AG20443 (cell line): ENCODE data around the gene BTG3.

Source experiments
- DNase-seq: peaks from one replicate; pipeline ENCODE4 v3.0.0; 2012; ENCODE audit warnings: low spot score, mixed read lengths

The BTG3 gene, protein sequence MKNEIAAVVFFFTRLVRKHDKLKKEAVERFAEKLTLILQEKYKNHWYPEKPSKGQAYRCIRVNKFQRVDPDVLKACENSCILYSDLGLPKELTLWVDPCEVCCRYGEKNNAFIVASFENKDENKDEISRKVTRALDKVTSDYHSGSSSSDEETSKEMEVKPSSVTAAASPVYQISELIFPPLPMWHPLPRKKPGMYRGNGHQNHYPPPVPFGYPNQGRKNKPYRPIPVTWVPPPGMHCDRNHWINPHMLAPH

DNA sequence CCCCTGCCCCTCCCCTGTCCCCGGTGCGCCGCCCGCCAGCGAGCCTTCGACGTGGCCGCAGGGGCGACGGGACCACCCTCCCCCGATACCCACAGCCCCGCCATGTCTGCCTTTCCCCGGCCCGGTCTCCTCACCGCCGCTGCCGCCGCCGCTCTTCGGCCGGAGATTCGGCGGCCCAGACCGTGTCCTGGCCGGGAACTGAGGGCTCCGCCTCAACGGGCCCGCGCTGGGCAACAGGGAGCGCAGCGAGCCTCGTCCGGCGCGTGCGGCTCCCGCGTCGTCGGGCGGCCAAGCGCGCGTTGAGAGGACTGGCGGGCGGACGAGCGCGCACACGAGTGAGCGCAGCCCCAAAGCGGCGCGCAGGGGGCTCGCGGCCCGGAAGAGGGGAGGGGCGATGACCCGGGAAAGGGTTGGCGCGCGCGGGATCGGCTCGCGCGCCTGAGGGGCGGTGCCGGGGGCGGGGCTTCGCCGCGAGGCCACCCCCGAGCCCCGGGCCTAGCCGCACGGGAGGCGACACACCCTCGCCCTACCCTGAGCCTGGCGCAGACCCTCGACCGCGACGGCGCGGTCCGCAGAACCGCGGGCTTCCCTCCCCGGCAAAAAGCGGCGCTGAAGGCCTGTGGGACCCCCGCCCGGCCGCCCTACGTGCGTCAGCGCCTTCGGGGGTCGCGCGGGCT is at the start of gene BTG3:
Gene BTG3 (minus strand): TSS at position 337 of the 677 bp plus-strand sequence. CDS start 3,757 bp downstream, outside the sequence.
- DNase-seq: peak; percentile 97

DNA sequence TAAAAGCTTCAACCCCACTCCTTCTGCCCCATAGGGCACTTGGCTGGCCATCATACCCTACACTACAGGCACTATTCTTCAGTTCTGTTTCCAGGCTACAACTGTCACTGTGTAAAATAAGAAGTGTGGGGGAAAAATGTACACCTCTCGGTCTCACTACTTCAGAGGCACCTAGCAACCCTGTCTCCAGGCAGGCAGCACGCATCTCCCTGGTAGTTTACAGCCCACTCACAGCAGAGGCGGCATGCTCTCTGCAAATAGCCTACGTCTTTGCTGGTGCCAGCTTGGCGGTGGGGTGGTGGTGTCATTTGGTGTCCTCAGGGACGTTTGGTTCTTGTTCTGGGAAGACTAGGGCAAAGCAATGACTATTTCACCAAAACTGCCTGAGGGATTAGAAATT is 48.2 kb upstream of the BTG3 start:
- no peak for DNase-seq

DNA sequence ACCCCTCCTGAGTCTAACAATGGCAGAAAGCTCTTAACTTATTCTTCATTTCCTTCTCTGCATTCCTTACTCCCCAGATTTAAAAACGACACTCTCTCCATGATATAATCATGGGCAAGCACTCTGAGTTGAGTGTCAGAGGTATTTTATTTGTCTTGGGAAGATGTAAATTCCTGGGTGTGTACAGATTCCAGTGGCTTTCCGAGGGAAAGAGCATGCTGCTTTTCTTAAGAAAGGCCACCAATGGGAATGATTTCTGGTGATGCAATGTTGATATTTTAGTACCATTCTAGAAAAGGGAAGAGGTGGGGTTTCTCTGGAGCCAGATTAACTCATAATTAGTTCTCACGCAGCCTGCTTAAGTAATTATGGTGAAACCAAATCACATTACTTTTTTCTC is 47.8 kb upstream of the BTG3 start:
- no peak for DNase-seq

DNA sequence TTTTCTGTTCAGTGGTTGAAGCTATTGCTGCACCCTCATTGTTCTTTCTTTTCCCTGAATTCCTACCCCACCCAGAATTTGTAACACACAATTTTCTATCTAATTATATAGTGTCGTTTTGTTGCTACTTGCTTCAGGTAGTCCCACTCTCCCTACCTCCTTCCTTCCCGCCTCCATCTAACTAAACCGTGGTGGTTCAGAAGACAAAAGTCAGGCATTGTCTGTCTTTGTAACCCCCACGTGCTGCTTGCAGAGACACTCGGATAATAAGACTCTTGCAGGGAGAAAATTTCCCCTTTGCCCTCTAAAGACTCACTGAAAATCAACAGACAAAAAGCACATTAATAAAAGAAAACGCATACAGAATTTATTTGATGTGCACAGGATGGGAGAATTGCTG is 46.2 kb upstream of the BTG3 start:
- DNase-seq: no peak

DNA sequence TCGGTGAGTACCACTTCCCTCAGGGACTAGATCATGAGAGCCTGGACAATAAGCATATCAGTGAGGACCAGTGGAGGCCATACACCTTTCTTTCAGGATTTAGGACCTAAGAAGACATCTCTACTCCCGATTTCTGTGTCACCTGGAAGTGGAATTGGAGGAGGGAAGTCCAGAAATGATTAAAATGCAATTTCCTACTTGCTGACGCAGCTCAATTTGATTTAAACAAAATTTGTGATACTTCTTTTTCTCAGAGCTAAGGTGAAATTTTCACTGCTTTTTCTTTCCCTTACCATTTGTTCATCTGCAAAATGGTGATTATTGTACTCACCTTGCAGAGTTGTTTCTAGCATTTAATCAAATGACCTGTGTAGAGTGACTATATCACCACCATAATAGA is 38.8 kb upstream of the BTG3 start:
- DNase-seq: no peak

DNA sequence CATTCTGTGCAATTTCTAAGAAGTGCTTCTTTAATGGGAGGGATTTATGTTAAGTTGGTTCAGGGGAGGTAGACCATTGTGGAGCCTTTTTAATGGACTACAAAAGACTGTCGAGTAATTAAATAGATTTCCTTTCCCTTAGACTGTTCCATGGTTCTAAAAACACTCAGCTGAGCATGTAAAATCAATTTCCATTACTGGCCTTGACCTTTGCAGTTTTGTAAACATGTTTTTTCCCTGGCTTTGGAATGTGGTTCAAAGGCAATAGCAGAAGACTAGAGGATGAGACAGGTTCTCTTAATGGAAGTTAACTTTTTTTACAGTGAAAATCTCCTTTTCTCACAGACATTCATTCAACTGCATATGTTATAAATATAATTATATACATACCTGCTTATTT is 37.6 kb upstream of the BTG3 start:
- DNase-seq: no peak

DNA sequence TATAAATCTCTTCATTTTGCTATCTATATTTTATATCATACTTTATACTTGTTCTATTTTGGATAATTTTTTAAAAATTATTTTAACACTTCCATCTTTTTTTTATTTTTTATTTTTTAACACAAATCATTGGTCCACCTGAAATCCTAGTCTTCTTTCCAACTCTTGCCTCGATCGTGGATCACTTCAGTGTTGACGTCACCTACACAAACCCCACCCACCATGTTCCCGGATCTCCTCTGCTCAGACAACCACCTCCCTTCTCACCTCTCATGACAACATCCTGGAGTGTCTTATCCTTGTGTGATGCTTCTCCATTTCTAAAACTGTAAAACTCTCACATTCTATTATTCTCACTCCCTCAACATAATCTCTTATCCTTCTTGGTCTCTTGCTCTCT is 34.1 kb upstream of the BTG3 start:
- DNase-seq: no peak

DNA sequence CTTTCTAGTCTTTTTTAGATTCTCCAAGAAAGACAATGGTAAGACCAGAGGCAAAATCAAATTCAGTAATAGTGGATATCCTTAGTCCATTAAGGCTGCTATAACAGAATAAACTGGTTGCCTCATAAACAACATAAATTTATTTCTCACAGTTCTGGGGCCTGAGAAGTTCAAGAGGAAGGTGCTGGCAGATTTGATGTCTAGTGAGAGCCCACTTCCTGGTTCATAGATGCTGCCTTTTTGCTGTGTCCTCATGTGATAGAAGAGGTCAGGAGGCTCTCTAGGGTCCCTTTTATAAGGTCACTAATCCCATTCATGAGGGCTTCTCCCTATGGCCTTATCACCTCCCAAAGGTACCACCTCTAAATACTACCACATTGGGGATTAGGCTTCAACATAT is 31.5 kb upstream of the BTG3 start:
- DNase-seq: no peak

DNA sequence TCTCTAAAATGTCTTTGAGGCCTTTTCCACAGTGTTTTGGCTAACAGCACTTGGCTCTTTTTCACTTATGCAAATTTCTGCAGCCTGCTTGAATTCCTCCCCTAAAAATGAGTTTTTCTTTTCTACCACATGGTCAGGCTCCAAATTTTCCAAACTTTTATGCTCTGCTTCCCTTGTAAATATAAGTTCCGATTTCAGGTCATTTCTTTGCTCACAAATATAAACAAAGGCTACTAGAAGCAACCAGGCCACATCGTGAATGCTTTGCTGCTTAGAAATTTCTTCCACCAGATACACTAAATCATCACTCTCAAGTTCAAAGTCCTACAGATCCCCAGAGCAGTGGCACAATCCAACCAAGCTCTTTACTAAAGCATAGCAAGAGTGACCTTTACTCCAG is 28.1 kb upstream of the BTG3 start:
- DNase-seq: no peak

DNA sequence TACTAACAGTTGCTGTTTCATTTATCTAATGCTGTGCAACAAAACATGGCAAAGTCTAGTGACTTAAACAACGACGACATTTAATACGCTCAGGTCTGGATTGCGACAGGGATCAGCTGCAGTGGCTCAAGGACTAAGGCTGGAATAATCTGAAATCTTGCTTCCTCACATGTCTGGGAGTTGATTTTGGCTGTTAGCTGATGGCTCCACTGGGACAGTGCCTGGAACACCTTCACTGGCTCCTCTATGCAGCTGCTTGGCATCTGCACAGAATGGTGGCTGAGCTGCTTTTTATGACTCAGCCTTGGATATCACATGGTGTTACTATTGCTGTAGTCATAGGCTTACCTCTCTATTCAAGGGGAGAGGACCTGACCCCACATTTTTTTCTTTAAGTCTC is 24.0 kb upstream of the BTG3 start:
- DNase-seq: no peak

DNA sequence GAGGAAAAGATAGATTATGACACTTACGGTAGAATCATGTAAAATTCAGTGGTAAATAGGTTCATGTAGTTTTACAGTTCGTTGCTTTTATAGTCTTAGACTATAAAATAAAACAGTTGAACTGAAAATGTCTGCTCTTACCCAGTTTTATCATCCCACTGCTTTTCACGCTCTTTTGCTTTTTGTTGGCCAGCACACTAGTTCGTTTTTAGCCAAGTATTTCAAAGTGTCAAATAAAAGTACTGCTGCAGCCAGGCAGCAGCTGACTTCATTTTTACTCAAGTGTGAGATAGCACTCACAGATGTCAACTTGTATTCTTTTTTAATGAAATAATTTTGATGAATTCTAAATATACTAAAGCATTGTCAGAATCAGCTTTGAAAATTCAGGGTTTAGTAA is 18.5 kb upstream of the BTG3 start:
- DNase-seq: no peak

DNA sequence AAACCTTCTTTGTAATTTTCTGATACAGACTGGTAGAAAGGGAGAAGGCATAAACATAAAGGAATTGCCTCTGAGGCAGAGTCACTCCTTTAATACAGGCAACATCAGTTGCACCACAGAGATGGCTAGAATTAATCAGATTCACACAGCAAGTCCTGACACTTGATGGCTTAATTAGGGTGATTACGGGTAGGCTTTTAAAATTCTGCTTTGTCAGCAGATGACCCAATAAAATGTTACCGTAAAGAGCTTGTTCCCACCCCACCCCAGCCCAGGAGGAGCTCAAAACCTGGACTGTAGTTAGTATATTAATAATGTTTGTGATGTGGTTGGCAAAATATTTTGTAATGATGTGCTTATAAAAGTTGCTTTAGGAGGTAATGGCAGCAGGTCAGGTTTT is 9.3 kb upstream of the BTG3 start:
- no peak for DNase-seq

DNA sequence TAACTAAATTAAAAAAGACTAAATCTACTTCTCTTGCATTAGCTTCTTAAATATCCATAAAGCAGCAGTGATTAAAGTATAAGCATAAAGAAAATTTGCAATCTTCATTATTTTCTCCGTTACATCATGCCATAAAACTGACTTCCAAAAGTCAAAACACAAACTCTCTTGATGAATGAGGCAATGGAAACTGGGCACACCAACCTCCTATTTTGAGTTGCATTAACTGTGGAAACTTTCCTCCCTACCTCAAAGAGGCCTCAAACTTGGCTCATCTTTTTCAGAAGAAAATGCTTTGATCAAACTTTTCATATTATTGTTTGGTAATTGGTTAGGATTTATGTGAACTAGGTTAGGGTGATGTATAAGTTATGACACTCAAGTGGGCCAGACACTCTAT is 4.1 kb upstream of the BTG3 start:
- no peak for DNase-seq

DNA sequence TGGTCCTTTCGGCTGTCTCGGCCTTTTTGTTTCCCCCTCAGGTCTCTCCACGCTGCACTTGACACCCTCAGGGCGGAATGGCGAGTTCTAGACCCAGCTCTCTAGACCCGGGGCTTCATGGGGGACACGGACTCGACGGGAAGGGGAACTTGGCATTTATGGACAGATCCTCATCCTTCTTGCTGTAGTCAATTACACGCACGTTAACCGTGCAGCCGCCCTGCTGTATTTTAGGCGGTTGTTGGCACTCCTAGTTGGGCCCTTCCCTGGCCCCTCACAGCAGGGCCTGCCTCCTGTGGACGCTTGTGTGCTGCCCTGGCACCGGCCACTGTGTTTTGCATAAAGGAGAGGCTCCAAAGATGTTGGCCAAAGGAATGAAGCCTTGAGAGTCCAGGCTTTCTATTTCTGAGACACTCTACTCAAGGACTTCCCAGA is 558 bp upstream of the BTG3 start:
- peak; percentile 39 for DNase-seq

DNA sequence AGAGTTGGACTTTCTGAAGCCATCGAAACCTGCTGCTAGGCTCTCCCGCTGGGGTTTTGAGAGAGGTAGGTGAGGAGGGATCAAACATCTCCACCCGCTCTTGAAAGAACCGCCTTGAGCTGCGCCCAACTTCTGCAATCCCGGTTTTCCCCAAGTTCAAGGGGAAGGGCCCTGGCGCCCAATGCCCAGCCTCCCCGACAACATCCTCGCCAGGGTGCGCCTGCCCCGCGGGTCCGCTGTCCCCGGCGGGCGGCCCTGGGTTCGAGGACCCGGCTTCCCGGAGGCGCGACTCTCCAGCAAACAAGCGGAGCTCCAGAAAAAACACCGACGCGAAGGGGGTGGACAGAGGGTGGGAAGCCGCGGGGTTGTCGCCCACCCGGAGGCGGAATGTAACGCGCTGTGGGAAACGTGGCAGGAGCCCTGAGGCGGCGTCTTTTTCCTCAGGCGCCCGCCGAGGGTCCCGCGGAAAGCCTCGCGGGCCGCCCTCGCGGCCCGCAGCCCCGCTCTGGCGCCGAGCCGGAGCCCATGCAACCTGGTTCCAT is 607 bp downstream of the BTG3 start:
- DNase-seq: peak; percentile 47

DNA sequence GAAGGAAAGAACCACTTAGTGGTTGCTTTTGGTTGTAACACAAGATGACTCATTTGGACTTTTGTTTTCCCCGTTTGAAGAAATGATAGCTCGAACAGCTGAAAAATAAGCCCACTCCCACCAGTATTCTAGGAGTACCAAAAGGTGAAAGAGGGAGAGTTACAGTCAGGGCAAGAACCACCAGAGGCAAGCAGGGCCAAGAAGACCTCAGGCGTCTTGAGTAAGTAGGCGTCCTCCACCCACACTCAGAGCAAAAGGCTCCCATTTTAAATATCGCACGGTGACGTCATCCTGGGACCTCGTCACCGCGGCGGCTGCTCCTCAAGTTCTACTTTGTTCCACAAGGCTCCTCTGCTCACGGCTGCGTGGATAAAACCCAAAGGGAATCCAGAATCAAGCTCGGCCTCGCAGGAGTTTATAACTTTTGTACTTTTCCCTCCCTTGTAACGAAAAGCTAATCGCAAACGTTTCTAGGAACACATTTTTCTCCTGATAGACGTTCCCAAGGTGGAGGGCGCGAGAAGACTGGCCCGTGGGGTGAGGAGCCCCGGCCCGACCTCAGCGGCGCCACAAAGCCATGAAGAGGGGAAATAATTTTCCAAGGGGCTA is 1.2 kb downstream of the BTG3 start:
- peak; percentile 83 for DNase-seq

DNA sequence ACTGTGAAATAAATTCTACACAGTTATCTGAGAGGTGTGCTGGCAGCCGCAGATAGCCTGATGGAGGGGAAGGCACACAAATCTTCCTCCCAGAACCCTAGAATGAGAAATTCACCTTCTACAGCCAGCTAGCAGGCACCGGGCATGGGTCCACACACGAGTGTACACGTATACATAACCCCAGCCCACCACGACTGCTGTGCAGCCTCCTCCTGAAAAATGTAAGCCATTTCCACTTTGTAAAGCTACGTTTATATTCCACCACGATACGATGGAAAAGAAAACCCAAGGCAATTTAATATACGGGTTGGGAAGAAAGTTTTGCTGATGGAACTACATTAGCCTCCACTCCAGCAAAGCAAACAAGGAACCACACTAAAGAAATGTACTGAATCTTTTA is 1.8 kb downstream of the BTG3 start:
- peak; percentile 11 for DNase-seq

DNA sequence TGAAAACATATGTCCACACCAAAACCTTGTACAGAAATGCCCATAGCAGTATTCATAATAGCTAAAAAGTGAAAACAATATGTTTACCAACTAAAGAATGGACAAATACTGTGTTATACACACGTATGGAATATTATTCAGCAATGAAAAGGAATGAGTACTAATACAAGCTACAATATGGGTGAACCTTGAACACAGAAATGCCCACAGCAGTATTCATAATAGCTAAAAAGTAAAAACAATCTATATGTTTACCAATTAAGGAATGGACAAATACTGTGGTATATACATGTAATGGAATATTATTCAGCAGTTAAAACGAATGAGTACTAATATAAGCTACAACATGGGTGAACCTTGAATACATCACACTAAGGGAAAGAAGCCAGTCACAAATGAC is 3.0 kb downstream of the BTG3 start:
- DNase-seq: no peak

DNA sequence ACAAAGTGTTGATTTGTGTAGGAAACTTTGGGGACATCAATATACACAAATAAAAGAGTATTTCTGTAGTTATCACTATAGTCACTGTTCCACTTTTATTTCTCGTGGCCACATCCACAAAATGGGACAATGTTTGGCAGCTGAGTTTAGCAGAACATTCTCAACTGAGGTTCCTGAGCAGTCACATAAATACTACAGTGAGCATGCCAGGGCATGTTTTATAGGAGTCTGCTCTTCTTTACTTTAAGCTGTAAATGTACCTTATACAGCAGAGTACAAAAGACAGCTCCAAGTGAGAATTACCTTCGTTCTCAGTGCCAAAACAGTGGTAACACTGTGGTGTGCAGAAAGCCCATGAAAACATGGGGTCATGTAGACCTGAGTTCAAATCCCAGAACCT is 5.0 kb downstream of the BTG3 start:
- no peak for DNase-seq

DNA sequence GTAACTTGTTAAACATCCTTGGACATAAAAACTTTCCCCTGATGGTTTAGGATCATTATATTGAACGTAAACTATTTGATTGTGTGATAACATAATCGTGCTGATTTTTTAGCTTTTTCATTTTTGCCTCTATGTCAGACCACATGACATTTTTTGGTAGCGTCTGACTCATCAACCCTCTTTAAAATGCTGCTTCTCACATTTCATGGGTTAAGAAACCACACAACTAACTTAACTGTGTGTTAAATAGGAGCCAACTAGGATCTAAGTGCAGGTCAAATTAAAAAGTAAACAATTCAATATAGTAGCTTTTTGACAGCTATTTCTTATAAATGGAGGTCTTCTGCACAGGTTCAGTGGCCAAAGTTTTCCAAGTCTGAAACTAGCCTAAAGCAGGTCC is 9.8 kb downstream of the BTG3 start:
- DNase-seq: no peak

DNA sequence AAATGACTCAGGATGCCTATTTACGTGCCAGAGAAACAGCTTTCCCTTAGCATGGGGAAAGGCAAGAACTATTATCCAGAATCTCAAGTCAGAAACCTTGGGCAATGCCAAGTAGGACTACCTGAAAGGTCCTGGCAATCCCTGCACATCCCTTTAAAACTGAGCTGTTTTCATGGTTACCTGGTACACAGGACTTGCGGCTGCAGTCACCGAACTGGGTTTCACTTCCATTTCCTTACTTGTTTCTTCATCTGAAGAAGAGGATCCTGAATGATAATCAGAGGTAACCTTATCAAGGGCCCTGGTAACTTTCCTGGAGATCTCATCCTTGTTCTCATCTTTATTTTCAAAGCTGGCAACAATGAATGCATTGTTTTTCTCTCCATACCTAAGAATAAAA is 14.3 kb downstream of the BTG3 start:
- DNase-seq: no peak

DNA sequence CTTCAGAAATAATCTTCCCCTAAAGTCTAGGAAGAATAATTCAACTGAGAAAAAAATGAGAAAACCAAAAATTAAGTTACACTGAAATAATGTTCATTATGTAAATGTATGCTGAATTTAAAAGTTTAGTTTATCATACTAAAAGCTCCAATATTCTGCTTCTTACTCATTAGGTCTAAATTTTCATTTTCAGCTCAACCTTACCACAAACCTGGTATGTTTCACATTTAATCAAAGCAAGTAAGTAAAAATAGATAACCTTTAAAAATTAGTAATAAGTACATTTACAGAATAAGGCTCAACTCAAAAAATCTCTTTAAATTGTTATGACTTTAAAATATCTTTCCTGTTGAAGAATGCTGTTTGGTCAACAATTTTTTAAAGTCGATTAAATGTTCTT is 15.0 kb downstream of the BTG3 start:
- DNase-seq: no peak

DNA sequence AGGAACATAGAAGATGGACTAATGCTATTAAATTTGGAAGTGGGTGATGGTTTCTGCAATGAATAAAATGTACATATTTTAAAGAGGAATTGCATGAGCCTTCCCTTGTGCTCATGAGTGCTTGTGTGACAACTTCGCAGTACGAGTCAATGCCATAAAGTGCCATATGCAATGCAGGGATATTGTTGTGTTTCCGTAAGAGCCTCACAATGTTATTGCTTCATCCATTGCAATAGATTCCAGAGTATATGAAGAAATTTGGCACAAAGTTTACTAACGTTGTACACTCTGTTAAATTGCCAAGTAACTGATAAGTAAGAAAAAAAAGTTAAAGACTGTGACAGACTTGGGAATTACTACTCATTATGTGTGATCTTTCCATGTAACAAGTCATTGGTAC is 22.3 kb downstream of the BTG3 start:
- no peak for DNase-seq
